ENCODE results near the gene ZFR2.

ZFR2 gene

GRCh38 chr19:3774621-3775373 lies 94.0 kb downstream of the ZFR2 start:
- Histone ChIP-seq H3K27me3 (ENCODE audit: insufficient read depth, low read length) (no peaks in the 10 kb centered on the region), H3K4me2 (ENCODE audit: low read length) (no peak overlapping the region), H3K9me3 (ENCODE audit: low read length) (no peaks in the 10 kb centered on the region), H3K27ac (ENCODE audit: low read depth, low read length, poor library complexity, severe bottlenecking) (no peak overlapping the region), H3K9me2 (ENCODE audit: low read depth, low read length) (no peaks in the 10 kb centered on the region), H3F3A (ENCODE audit: insufficient read depth, low read length) (no peaks in the 10 kb centered on the region), H3K36me3 (ENCODE audit: insufficient read depth, low read length) (no peaks in the 10 kb centered on the region), H2AFZ (ENCODE audit: low read length) (no peak overlapping the region), H3K9ac (ENCODE audit: low read length) (no peak overlapping the region), H4K20me1 (ENCODE audit: insufficient read depth, low read length) (no peaks in the 10 kb centered on the region), H3K4me3 (ENCODE audit: low read depth, low read length, poor library complexity, severe bottlenecking) (no peak overlapping the region), H3K79me2 (ENCODE audit: insufficient read depth, low read length) (no peaks in the 10 kb centered on the region), H3K4me1 (ENCODE audit: insufficient read depth, low read length, severe bottlenecking) (no peaks in the 10 kb centered on the region)
- TF ChIP-seq EZH2 (IDR thresholded peaks at IDR 0.05; ENCODE audit: borderline replicate concordance, low read length) = no peak
- TF ChIP-seq, protein P1, sequence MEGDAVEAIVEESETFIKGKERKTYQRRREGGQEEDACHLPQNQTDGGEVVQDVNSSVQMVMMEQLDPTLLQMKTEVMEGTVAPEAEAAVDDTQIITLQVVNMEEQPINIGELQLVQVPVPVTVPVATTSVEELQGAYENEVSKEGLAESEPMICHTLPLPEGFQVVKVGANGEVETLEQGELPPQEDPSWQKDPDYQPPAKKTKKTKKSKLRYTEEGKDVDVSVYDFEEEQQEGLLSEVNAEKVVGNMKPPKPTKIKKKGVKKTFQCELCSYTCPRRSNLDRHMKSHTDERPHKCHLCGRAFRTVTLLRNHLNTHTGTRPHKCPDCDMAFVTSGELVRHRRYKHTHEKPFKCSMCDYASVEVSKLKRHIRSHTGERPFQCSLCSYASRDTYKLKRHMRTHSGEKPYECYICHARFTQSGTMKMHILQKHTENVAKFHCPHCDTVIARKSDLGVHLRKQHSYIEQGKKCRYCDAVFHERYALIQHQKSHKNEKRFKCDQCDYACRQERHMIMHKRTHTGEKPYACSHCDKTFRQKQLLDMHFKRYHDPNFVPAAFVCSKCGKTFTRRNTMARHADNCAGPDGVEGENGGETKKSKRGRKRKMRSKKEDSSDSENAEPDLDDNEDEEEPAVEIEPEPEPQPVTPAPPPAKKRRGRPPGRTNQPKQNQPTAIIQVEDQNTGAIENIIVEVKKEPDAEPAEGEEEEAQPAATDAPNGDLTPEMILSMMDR (IDR thresholded peaks at IDR 0.05; ENCODE audit: low read length) = no peak

GRCh38 chr19:3773814-3774515 lies 94.9 kb downstream of the ZFR2 start:
- H3K9me2 ChIP-seq (ENCODE audit: low read depth, low read length) = no peaks in the 10 kb centered on the region
- H3K9me3 ChIP-seq (ENCODE audit: low read length) = no peaks in the 10 kb centered on the region
- H3F3A ChIP-seq (ENCODE audit: insufficient read depth, low read length) = no peaks in the 10 kb centered on the region
- H3K27ac ChIP-seq (ENCODE audit: low read depth, low read length, poor library complexity, severe bottlenecking) = no peak overlapping the region
- H3K27me3 ChIP-seq (ENCODE audit: insufficient read depth, low read length) = no peaks in the 10 kb centered on the region
- no peaks in the 10 kb centered on the region for H4K20me1 ChIP-seq (ENCODE audit: insufficient read depth, low read length)
- H2AFZ ChIP-seq (ENCODE audit: low read length) = no peak overlapping the region
- TF ChIP-seq, protein P1 (IDR thresholded peaks at IDR 0.05; ENCODE audit: low read length) = no peak
- TF ChIP-seq EZH2 (IDR thresholded peaks at IDR 0.05; ENCODE audit: borderline replicate concordance, low read length) = no peak
- H3K36me3 ChIP-seq (ENCODE audit: insufficient read depth, low read length) = no peaks in the 10 kb centered on the region
- H3K79me2 ChIP-seq (ENCODE audit: insufficient read depth, low read length) = no peaks in the 10 kb centered on the region
- H3K4me2 ChIP-seq (ENCODE audit: low read length) = no peak overlapping the region
- no peaks in the 10 kb centered on the region for H3K4me1 ChIP-seq (ENCODE audit: insufficient read depth, low read length, severe bottlenecking)
- no peak overlapping the region for H3K4me3 ChIP-seq (ENCODE audit: low read depth, low read length, poor library complexity, severe bottlenecking)
- H3K9ac ChIP-seq (ENCODE audit: low read length) = no peak overlapping the region

DNA sequence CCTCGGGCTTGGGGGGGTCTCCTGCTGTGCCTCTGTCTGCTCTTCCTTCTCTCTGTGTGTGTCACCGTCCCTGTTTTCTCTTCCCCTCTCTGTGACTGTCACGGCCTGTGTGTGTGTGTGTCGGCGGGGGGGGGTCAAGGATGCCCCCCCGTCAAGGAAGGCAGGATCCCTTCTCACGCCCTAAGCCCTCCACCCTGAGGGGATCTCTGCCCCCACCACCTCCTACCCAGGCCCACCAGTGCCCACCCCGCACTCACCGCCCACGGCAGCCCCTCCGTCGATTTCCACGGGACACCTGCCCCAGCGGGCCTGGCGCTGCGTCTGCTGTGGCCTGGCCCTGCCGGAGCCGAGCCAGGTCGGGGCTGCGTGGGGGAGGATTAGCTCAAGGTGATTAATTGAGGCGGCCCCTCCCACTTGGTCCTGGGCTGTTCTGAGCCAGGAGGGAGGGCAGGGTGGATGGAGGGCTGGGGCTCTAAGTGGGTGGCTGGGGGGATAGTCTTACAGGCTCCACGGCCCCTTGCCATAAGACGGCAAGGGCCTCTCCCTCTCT lies 96.9 kb downstream of the ZFR2 start, which contains the start of gene RAX2:
TSS of gene RAX2 (minus strand) at position 323 of the 550 bp plus-strand sequence. CDS start 486 bp downstream, outside the sequence.
- Histone ChIP-seq H3K79me2 (ENCODE audit: insufficient read depth, low read length) (no peaks in the 10 kb centered on the region), H3K27me3 (ENCODE audit: insufficient read depth, low read length) (no peaks in the 10 kb centered on the region), H3K4me3 (ENCODE audit: low read depth, low read length, poor library complexity, severe bottlenecking) (no peak within 1 kb of the TSS), H3K36me3 (ENCODE audit: insufficient read depth, low read length) (peaks cover 6% of the 10 kb centered on the region; the same call in 1 of the 2 replicates), H3K9ac (ENCODE audit: low read length) (no peak within 1 kb of the TSS), H4K20me1 (ENCODE audit: insufficient read depth, low read length) (no peaks in the 10 kb centered on the region), H3K9me2 (ENCODE audit: low read depth, low read length) (no peaks in the 10 kb centered on the region), H2AFZ (ENCODE audit: low read length) (no peak within 1 kb of the TSS), H3K27ac (ENCODE audit: low read depth, low read length, poor library complexity, severe bottlenecking) (no peak within 1 kb of the TSS), H3K9me3 (ENCODE audit: low read length) (no peaks in the 10 kb centered on the region), H3F3A (ENCODE audit: insufficient read depth, low read length) (no peaks in the 10 kb centered on the region), H3K4me1 (ENCODE audit: insufficient read depth, low read length, severe bottlenecking) (no peaks in the 10 kb centered on the region), H3K4me2 (ENCODE audit: low read length) (no peak within 1 kb of the TSS)
- TF ChIP-seq, protein P1 (IDR thresholded peaks at IDR 0.05; ENCODE audit: low read length) = no peak
- TF ChIP-seq EZH2 (IDR thresholded peaks at IDR 0.05; ENCODE audit: borderline replicate concordance, low read length) = no peak

All from OCI-LY1 (cell line).